Thymus (tissue), 14 donors: ENCODE results near the gene ZNF416. TPM values are rescaled to one million over a fixed set of nuclear protein-coding genes. Genes with fewer than 3 reads are reported as not detected.
A peak's percentile ranks its signal among the peaks of the same experiment; 100 is the strongest.

Source experiments
- DNase-seq, 9 donors: peaks; one replicate each; pipeline ENCODE4 v3.0.0-alpha.2; 2013; ENCODE audit warnings: low spot score in 9 of 9, low read depth in 6 of 9, missing footprints in 1 of 9
- H3K27ac ChIP-seq, 2 donors: one replicate each; pipeline ENCODE4 v1.5.1; 2013; ENCODE audit warnings: control low read depth in 1 of 2, low read depth in 1 of 2, low read length in 1 of 2, mild to moderate bottlenecking in 1 of 2, moderate library complexity in 1 of 2
- H3K27me3 ChIP-seq, 2 donors: one replicate each; pipeline ENCODE4 v1.5.1; 2013; ENCODE audit warnings: low read length in 1 of 2; ENCODE audit not compliant: control insufficient read depth in 2 of 2, insufficient read depth in 1 of 2
- H3K36me3 ChIP-seq, 2 donors: one replicate each; pipeline ENCODE4 v1.5.1; 2013; ENCODE audit warnings: low read length in 1 of 2, mild to moderate bottlenecking in 1 of 2, moderate library complexity in 1 of 2; ENCODE audit not compliant: control insufficient read depth in 2 of 2, insufficient read depth in 2 of 2
- H3K4me1 ChIP-seq, 2 donors: one replicate each; pipeline ENCODE4 v1.5.1; 2013; ENCODE audit warnings: low read length in 2 of 2; ENCODE audit not compliant: control insufficient read depth in 2 of 2, insufficient read depth in 2 of 2
- H3K4me3 ChIP-seq, 2 donors: one replicate each; pipeline ENCODE4 v1.5.1; 2013; ENCODE audit warnings: low read length in 2 of 2, control low read depth in 1 of 2, mild to moderate bottlenecking in 1 of 2
- H3K9me3 ChIP-seq, 2 donors: one replicate each; pipeline ENCODE4 v1.5.1; 2013; ENCODE audit warnings: low read length in 1 of 2, mild to moderate bottlenecking in 1 of 2; ENCODE audit not compliant: control insufficient read depth in 2 of 2, insufficient read depth in 1 of 2
- WGBS: extraction: QIAGEN DNeasy Blood & Tissue Kit; methylation state at CpG from one replicate; pipeline ENCODE4 v1.1.7; 2013; 5-methylcytosine and 5-hydroxymethylcytosine counted together
- long read RNA-seq, 10 donors: transcript quantifications; one replicate each; lab custom pipeline, GENCODE V29; 2026
- polyA plus RNA-seq: library from polyadenylated mRNA; stranded (reverse); fragments of 200-250 nt; gene quantifications from one replicate; pipeline ENCODE4 v1.2.3, GENCODE V29; 2013
- total RNA-seq: library from RNA; stranded (reverse); fragments of 120-200 nt; gene quantifications from one replicate; pipeline ENCODE4 v1.2.4, GENCODE V29; 2013
- donor health status: healthy.

The ZNF416 gene
- total RNA-seq (7.1 TPM), polyA plus RNA-seq (4.4 TPM)
- long read RNA-seq, donor 1: 0 reads
- long read RNA-seq, donor 2, partial matches to known transcripts: 0 of 3 reads
- long read RNA-seq, donor 2, other reads (novel, unspliced or antisense): 0 of 3 reads
- long read RNA-seq, donor 3, partial matches to known transcripts: 0 of 1 reads
- long read RNA-seq, donor 3, other reads (novel, unspliced or antisense): 0 of 1 reads
- long read RNA-seq, donor 4, partial matches to known transcripts: 10 of 10 reads
- long read RNA-seq, donor 4, other reads (novel, unspliced or antisense): 0 of 10 reads
- long read RNA-seq, donor 5, partial matches to known transcripts: 14 of 18 reads
- long read RNA-seq, donor 5, other reads (novel, unspliced or antisense): 0 of 18 reads
- long read RNA-seq, donor 6, partial matches to known transcripts: 0 of 1 reads
- long read RNA-seq, donor 6, other reads (novel, unspliced or antisense): 0 of 1 reads
- long read RNA-seq, donor 7, partial matches to known transcripts: 0 of 2 reads
- long read RNA-seq, donor 7, other reads (novel, unspliced or antisense): 0 of 2 reads
- long read RNA-seq, donor 8, partial matches to known transcripts: 0 of 1 reads
- long read RNA-seq, donor 8, other reads (novel, unspliced or antisense): 0 of 1 reads
- long read RNA-seq, donor 9, partial matches to known transcripts: 0 of 2 reads
- long read RNA-seq, donor 9, other reads (novel, unspliced or antisense): 0 of 2 reads
- long read RNA-seq, donor 10, partial matches to known transcripts: 8 of 8 reads
- long read RNA-seq, donor 10, other reads (novel, unspliced or antisense): 0 of 8 reads

GRCh38 chr19:57578487-57579205 is at the start of gene ZNF416:
Gene ZNF416, minus strand, starts transcription at chr19:57578911. Its CDS starts 207 bp downstream, at chr19:57578704.
- Histone ChIP-seq H3K27me3 (no peaks in the 10 kb centered on the region), H3K36me3 (peaks cover 26 to 34% of the 10 kb centered on the region in 2 donors), H3K4me3 (peak within 1 kb of the TSS; percentile 75 to 85), H3K9me3 (peaks cover 25 to 56% of the 10 kb centered on the region in 2 donors), H3K4me1 (peaks cover 13 to 18% of the 10 kb centered on the region in 2 donors), H3K27ac (peak within 1 kb of the TSS; percentile 46 to 66)
- WGBS: under 1% methylated on average over 62 of the region's 62 CpGs
- peak; percentile 94 to 100 (median 99) for DNase-seq

- Histone ChIP-seq H3K4me1 (no peaks in the 10 kb centered on the region), H3K36me3 (peaks cover 51 to 56% of the 10 kb centered on the region in 2 donors), H3K4me3 (no peak overlapping the region), H3K9me3 (peaks cover 45 to 62% of the 10 kb centered on the region in 2 donors), H3K27me3 (no peaks in the 10 kb centered on the region), H3K27ac (no peak overlapping the region)
- DNase-seq: no peak
Observed at GRCh38 chr19:57623091-57623490, 44.4 kb upstream of the ZNF416 start.

DNA sequence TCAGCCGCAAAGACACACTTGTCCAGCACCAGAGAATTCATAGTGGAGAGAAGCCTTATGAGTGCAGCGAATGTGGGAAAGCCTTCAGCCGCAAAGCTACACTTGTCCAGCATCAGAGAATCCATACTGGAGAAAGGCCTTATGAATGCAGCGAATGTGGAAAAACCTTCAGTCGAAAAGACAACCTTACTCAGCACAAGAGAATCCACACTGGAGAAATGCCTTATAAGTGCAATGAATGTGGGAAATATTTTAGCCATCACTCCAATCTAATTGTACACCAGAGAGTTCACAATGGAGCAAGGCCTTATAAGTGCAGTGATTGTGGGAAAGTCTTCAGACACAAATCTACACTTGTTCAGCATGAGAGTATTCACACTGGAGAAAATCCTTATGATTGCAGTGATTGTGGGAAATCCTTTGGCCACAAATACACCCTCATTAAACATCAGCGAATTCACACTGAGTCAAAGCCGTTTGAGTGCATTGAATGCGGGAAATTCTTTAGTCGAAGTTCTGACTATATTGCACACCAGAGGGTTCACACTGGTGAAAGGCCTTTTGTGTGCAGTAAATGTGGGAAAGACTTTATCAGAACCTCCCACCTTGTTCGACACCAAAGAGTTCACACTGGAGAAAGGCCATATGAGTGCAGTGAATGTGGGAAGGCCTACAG is 42.1 kb upstream of the ZNF416 start:
- no peak overlapping the region for H3K4me3 ChIP-seq
- peak in 1 of 9 donors; percentile 22 for DNase-seq
- H3K9me3 ChIP-seq: peaks cover 63 to 75% of the 10 kb centered on the region in 2 donors
- no peaks in the 10 kb centered on the region for H3K27me3 ChIP-seq
- H3K36me3 ChIP-seq: peaks cover 74 to 78% of the 10 kb centered on the region in 2 donors
- WGBS: 98% methylated on average over 10 of the region's 10 CpGs
- no peak overlapping the region for H3K27ac ChIP-seq
- H3K4me1 ChIP-seq: no peaks in the 10 kb centered on the region

GRCh38 chr19:57615346-57615745 is 36.6 kb upstream of the ZNF416 start:
- H3K9me3 ChIP-seq: peaks cover 47 to 57% of the 10 kb centered on the region in 2 donors
- no peak overlapping the region for H3K27ac ChIP-seq
- peak overlapping the region in 1 of 2 donors; percentile 79 for H3K4me3 ChIP-seq
- no peaks in the 10 kb centered on the region for H3K27me3 ChIP-seq
- H3K36me3 ChIP-seq: peaks cover 47 to 52% of the 10 kb centered on the region in 2 donors
- WGBS: 98% methylated on average over 3 of the region's 3 CpGs
- peaks cover 7 to 8% of the 10 kb centered on the region in 2 donors for H3K4me1 ChIP-seq
- no peak for DNase-seq

DNA sequence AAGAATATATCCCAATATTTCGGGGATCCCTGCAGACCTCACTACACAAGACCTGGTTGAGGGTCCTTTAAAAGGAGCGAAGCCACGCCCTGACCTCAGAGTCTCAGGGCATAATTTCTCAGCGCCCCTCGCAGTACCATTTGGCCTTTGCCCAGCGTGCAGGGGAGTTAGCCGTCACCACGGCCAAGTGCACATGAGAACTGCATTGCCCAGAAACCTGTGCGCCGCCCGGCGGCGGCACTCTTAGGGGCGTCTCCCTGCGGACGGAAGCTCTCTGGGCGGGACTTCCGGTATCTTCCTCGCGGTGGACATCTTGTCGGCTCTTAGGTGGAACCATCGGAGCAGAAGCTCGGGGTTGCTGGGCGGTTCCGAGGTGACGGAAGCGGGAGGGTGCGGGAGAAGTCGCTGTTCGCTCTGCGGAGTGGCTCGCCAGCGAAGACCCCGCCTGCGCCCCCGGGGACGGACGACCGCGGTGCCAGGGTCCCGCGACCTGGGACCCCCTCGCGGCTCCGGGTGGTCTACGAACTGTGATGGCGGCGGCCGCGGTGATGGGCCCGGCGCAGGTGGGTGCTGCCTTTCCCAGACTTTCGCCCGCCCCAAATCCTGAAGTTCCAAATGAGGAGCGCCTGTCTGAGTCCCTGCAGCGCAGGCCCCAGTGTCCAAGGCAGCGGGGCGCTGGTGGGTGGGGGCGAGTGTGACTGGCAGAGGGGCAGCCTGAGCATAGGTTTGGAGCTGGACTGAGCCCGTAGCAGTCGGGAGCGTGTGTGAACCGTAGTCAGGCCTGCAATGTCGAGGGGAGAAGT is 35.4 kb upstream of the ZNF416 start, which contains the start of gene ZNF134:
Gene ZNF134 (plus strand): TSS at position 302 of the 803 bp plus-strand sequence. CDS start 5,227 bp downstream, outside the sequence.
- H3K27ac ChIP-seq: peak within 1 kb of the TSS; percentile 32 to 68
- peaks cover 7 to 8% of the 10 kb centered on the region in 2 donors for H3K4me1 ChIP-seq
- H3K9me3 ChIP-seq: peaks cover 36 to 50% of the 10 kb centered on the region in 2 donors
- H3K27me3 ChIP-seq: no peaks in the 10 kb centered on the region
- H3K36me3 ChIP-seq: peaks cover 35 to 40% of the 10 kb centered on the region in 2 donors
- peak within 1 kb of the TSS; percentile 79 to 84 for H3K4me3 ChIP-seq
- DNase-seq: peak; percentile 83 to 96 (median 90)
- 3% methylated on average over 64 of the region's 64 CpGs for WGBS

DNA sequence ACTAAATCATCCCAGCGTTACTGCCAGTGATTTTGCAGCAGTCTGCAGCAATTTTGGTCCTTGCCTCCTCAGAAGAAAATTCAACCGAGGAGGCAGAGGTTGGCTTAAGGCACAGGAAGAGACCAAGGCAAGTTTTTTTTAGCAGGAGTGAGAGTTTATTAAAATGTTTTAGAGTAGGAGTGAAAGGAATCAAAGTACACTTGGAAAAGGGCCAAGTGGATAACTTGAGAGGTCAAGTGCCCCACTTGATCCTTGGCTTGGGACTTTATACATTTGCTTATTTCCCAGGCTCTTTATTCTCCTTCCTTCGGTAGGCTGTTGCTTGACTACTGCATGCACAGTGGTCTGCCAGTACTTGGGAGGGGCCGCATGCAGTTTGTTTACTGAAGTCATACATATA is 32.4 kb upstream of the ZNF416 start:
- Histone ChIP-seq H3K27ac (no peak overlapping the region), H3K4me1 (peaks cover 7 to 8% of the 10 kb centered on the region in 2 donors), H3K4me3 (no peak overlapping the region), H3K36me3 (peaks cover 13 to 32% of the 10 kb centered on the region in 2 donors), H3K9me3 (peaks cover 17 to 24% of the 10 kb centered on the region in 2 donors), H3K27me3 (no peaks in the 10 kb centered on the region)
- 93% methylated on average over 4 of the region's 4 CpGs for WGBS
- no peak for DNase-seq

DNA sequence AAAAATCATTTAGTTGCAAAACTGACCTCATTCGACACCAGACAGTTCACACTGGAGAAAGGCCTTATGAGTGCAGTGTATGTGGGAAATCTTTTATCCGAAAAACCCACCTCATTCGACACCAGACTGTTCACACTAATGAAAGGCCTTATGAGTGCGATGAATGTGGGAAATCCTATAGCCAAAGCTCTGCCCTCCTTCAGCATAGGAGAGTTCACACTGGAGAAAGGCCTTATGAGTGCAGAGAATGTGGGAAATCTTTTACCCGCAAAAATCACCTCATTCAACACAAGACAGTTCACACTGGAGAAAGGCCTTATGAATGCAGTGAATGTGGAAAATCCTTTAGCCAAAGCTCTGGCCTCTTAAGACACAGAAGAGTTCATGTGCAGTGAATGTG is 28.2 kb upstream of the ZNF416 start:
- Histone ChIP-seq H3K36me3 (peaks cover 24 to 50% of the 10 kb centered on the region in 2 donors), H3K9me3 (peaks cover 10 to 14% of the 10 kb centered on the region in 2 donors), H3K27me3 (no peaks in the 10 kb centered on the region), H3K4me1 (no peaks in the 10 kb centered on the region), H3K27ac (no peak overlapping the region), H3K4me3 (no peak overlapping the region)
- WGBS: 98% methylated on average over 5 of the region's 5 CpGs
- no peak for DNase-seq
